Inflammatory macrophage treated with lipopolysaccharide for 1 hour (primary cell): ENCODE data around the gene PIAS3.
"Not testable (repeated sequence)": the region's sequence is repeated elsewhere in the genome, so short reads cannot be mapped to it uniquely, and the experiment has no call there.

Experiments
- DNase-seq, 2 donors: peaks; one replicate each; pipeline ENCODE4 v3.0.0-alpha.2; 2020 to 2022

PIAS3 gene

GRCh38 chr1:145823565-145824498 is 35.0 kb downstream of the PIAS3 start, which contains the start of the genes POLR3C and RNF115:
Gene POLR3C (plus strand): TSS chr1:145824200. CDS start chr1:145825777, 1,577 bp downstream.
Gene RNF115 (minus strand): TSS chr1:145824095. CDS start chr1:145823873, 222 bp downstream.
- peak; percentile 72 to 79 for DNase-seq

- not testable (repeated sequence) for DNase-seq
Measured at GRCh38 chr1:145822779-145823331, 36.0 kb downstream of the PIAS3 start.

- not testable (repeated sequence) for DNase-seq
Measured at GRCh38 chr1:145818095-145818494, 40.8 kb downstream of the PIAS3 start.

GRCh38 chr1:145812977-145813810 is 45.7 kb downstream of the PIAS3 start:
- DNase-seq = not testable (repeated sequence)

- DNase-seq = no peak
Measured at GRCh38 chr1:145806844-145807243, 52.0 kb downstream of the PIAS3 start.

GRCh38 chr1:145806408-145806807 is 52.5 kb downstream of the PIAS3 start:
- no peak for DNase-seq

GRCh38 chr1:145805057-145805456 is 53.8 kb downstream of the PIAS3 start:
- DNase-seq = no peak

GRCh38 chr1:145804235-145805045 is 54.4 kb downstream of the PIAS3 start:
- no peak for DNase-seq

GRCh38 chr1:145799806-145800205 is 59.1 kb downstream of the PIAS3 start:
- no peak for DNase-seq
